K562 (cell line): Measurements from ENCODE around the gene RTN4.

Source experiments
- NCOA1 ChIP-seq: fragments of 450-650 bp; IDR thresholded peaks from 2 replicates; pipeline ENCODE4 v1.6.1; 2016; ENCODE audit warnings: low read depth
- ZNF175 ChIP-seq: fragments of 200-800 bp; sonication (Bioruptor generic); IDR thresholded peaks from 2 replicates; pipeline ENCODE4 v1.6.1; 2016; ENCODE audit warnings: low read depth, mild to moderate bottlenecking, missing genetic modification characterization, missing compliant biosample characterization
- ZNF217 ChIP-seq: sonication (generic); formaldehyde crosslinking; IDR thresholded peaks from 2 replicates; pipeline ENCODE4 v1.8.0; 2022; ENCODE audit warnings: mild to moderate bottlenecking, missing genetic modification reagents
- TF ChIP-seq, protein P1 (sequence below), 2 experiments: fragments of 450-650 bp; formaldehyde crosslinking in 1 of 2; IDR thresholded peaks; 2 replicates each; pipeline versions ENCODE4 v1.4.0 to v1.6.1; 2014 to 2020; ENCODE audit warnings: mild to moderate bottlenecking in 2 of 2, borderline replicate concordance in 1 of 2, low read depth in 1 of 2

DNA sequence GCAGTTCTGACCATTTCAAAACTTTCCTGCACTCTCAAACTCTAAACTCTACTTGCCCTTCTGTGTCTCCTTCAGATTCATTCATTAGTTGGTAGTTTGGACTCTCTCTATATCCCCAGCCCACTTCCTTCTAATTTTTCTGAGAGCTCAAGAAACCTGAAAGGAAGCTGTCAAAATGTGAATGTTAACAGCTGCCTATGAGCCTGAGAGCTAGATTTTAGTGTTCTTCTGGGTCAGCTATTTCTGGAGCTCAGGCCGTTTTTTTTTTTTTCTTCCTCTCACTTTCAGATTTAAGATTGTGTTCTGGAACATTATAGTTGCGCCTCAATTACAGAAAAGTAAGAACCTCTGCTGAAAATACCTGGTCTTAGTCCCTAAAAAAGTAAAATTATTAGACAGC, 73.1 kb downstream of the RTN4 start:
- no peak for TF ChIP-seq ZNF217 (CRISPR knock-in tag)
- TF ChIP-seq, protein P1, sequence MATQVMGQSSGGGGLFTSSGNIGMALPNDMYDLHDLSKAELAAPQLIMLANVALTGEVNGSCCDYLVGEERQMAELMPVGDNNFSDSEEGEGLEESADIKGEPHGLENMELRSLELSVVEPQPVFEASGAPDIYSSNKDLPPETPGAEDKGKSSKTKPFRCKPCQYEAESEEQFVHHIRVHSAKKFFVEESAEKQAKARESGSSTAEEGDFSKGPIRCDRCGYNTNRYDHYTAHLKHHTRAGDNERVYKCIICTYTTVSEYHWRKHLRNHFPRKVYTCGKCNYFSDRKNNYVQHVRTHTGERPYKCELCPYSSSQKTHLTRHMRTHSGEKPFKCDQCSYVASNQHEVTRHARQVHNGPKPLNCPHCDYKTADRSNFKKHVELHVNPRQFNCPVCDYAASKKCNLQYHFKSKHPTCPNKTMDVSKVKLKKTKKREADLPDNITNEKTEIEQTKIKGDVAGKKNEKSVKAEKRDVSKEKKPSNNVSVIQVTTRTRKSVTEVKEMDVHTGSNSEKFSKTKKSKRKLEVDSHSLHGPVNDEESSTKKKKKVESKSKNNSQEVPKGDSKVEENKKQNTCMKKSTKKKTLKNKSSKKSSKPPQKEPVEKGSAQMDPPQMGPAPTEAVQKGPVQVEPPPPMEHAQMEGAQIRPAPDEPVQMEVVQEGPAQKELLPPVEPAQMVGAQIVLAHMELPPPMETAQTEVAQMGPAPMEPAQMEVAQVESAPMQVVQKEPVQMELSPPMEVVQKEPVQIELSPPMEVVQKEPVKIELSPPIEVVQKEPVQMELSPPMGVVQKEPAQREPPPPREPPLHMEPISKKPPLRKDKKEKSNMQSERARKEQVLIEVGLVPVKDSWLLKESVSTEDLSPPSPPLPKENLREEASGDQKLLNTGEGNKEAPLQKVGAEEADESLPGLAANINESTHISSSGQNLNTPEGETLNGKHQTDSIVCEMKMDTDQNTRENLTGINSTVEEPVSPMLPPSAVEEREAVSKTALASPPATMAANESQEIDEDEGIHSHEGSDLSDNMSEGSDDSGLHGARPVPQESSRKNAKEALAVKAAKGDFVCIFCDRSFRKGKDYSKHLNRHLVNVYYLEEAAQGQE (IDR thresholded peaks at IDR 0.05; ENCODE audit: borderline replicate concordance), result no peak
- TF ChIP-seq, protein P1 (CRISPR knock-in tag; IDR thresholded peaks at IDR 0.05; ENCODE audit: low read depth), result no peak
- TF ChIP-seq NCOA1, result no peak
- TF ChIP-seq ZNF175 (CRISPR knock-in tag), result no peak
